GM19452 (cell line): ENCODE data around the gene CD84.
"Not testable (repeated sequence)": the region's sequence is repeated elsewhere in the genome, so short reads cannot be mapped to it uniquely, and the experiment has no call there.

ENCODE experiments used
- ATAC-seq: cut with Tn5 transposase; IDR thresholded peaks from one replicate; pipeline ENCODE4 v1.9.1; 2021; ENCODE audit not compliant: unreplicated experiment

CD84 gene

DNA sequence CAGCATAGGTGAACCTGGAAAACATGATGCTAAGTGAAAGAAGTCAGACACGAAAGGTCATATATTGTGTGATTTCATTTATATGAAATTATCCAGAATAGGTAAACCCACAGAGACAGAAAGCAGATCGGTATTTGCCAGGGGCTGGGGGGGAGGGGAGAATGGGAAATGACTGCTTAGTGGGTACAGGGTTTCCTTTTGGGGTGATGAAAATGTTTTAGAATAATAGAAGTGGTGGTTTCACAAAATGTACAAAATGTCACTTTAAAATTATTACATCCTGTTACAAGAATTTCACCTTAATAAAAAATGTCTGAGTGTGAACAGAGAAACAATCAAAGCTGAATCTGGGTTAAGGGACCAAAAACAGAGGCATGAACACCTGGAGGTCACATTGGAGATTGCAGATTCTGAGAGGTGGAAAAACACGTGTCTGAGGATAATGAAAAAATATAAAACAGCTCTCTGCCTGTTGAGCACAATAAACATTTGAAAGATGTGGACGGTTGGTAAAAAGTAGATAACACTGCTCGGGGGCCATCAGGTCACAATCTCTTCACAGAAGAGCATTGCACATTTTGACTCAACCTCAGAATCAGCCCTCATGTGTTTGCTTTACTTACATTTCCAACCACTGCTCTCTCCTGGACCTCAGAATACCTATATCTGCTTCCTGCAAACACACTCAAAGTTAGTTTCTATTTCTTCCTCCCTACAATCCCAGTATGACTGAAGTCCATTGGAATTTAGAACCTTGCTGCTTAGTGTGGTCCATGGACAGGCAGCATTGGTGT, 59.5 kb downstream of the CD84 start:
- ATAC-seq: no peak

DNA sequence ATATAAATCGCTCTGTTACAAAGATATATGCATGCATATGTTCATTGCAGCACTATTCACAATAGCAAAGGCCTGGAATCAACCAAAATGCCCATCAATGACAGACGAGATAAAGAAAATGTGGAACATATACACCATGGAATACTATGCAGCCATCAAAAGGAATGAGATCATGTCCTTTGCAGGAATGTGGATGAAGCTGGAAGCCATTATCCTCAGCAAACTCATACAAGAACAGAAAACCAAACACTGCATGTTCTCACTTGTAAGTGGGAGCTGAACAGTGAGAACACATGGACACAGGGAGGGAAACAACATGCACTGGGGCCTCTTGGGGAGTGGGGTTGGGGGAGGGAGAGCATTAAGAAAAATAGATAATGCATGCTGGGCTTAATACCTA, 61.8 kb downstream of the CD84 start:
- ATAC-seq: not testable (repeated sequence)

DNA sequence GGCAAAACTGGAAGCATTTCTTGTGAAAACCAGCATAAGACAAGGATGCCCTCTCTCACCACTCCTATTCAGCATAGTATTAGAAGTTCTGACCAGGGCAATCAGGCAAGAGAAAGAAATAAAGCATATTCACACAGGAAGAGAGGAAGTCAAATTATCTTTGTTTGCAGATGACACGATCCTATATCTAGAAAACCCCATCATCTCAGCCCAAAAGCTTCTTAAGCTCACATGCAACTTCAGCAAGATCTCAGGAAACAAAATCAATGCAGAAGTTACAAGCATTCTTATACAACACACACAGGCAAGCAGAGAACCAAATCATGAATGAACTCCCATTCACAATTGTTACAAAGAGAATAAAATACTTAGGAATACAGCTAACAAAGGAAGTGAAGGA, 63.4 kb downstream of the CD84 start:
- not testable (repeated sequence) for ATAC-seq

DNA sequence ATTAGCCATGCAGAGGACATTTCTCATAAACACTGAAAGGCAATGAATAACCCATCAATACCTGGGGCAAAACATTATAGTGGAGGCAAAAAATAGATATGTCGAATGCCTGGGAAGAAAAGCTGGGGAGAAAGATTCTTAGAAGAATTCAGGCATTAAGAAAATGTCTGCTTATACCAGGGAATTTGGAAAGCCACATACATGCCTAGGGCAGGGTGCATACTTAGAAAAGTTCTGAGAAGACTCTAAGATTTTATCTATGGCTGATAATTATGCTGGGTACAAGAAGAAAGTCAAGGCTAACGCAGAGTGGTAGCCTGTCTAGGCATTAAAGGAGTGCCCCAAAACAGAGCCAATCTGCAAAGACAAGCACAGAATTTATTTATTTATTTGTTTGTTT, 74.6 kb downstream of the CD84 start:
- no peak for ATAC-seq

DNA sequence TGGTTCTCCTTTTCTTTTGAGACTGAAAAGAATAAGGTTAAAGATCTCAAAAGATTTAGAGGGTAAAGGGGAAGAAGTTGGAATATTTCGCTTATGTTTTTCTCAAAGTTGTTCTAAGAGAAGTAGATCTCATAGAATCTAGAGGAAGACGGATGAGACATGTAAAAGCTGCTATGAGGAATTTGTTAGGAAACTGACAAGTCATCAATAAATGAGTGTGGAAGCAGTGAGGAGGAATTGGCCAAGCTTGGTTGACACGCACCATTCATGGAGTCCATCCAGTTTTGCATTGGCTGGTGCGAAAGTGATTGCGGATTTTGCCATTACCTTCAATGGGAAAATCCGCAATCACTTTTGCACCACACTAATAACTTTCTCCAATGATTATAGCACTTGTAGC, 76.2 kb downstream of the CD84 start:
- ATAC-seq: no peak

DNA sequence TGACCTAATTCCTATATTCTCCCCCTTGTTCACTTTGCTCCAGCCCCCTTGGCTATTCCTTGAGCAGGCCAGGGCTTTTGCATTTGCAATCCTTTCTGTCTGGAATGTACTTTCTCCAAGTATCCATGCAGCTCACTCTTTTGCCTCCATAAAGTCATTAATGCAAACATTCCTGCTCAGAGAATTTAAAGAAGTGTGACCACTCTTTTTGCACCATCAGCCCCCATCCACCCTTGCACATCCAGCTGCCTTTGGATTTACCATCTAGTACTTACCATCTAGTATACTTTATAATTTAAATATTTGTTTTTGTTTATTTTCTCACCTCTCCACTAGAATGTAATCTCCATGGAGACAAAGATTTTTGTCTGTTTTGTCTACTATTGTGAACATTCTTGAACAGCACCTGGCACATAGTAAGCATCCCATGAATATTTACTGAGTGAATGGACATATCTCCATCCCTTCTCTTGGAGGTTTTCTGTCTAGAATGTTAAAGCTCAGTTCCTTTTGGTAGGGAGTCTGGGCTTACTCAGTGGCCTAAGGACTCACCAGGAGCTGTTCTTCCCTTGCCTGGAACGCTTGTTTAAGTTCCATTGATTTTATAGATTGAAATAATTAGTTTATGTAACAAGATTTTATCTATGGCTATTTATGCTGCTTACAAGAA, 78.8 kb downstream of the CD84 start:
- ATAC-seq: no peak

DNA sequence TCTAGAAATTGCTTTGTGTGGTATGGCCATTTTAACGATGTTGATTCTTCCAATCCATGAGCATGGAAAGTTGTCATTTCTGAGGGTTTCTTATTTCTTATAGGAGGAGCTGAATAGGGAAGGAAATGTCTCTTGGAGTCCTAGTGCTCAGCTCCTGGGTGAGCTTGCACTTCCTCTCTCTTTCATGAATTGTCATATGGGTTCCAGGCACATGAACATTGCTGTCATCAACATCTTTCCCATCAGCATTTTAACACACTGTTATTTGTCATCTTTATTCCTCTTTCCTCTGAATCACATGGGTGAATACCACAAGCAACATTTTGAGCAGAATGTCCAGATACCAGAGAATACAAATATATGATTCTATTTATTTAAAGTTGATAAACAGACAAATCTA, 79.7 kb downstream of the CD84 start:
- no peak for ATAC-seq

DNA sequence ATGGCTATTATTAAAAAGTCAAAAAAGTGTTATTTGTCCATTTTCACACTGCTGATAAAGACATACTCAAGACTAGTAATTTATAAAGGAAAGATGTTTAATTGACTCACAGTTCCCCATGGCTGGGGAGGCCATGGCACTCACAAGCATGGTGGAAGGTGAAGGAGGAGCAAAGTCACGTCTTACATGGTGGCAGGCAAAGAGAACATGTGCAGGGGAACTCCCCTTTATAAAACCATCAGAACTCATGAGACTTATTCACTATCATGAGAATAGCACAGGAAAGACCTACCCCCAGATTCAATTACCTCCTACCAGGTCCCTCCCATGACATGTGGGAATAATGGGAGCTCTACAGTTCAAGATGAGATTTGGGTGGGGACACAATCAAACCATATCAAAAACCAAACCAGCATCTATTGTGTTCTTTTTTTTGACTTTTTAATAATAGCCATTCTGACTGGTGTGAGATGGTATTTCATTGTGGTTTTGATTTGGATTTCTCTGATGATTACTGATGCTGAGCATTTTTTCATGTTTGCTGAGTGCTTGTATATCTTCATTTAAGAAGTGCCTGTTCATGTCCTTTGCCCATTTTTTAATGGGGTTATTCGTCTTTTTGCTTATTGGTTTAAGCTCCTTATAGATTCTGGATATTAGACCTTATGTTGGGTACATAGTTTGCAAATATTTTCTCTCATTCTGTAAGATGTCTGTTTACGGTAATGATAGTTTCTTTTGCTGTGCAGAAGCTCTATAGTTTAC, 80.8 kb downstream of the CD84 start:
- ATAC-seq: not testable (repeated sequence)

DNA sequence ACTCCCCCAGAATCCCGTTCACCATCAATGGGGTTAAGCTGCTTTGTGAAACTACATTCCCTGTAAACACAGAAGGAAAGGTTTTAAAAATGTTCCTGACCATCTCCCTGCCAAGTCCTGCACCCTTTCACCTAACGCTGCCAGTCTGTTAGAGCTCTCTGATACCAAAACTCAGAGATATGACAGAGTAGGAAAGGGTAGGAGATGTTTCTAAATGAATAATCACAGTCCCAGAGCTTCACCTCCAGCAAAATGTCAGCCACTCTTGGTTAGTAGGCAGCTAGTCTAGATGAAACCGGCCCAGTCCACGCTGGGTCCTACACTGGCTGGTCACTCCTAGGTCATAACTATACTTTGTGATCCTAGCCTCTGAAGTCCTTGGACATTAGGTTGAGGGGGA, 83.0 kb downstream of the CD84 start:
- ATAC-seq: no peak

DNA sequence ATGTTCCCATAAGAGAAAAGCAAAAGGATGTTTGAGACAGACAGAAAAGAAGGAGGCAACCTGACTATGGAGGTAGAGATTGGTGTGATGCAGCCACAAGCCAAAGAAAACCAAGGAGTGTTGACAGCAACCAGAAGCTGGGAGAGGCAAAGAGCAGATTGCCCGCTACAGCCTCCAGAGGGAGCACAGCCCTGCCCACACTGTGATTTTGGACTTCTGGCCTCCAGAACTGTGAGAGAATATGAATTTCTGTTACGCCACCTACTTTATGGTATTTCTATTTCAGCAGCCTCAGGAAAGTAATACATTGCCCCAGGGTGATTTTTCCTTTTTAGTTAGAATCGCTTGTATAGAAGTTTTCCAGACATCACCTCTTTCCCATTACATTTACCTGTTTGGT, 84.7 kb downstream of the CD84 start:
- ATAC-seq: no peak

DNA sequence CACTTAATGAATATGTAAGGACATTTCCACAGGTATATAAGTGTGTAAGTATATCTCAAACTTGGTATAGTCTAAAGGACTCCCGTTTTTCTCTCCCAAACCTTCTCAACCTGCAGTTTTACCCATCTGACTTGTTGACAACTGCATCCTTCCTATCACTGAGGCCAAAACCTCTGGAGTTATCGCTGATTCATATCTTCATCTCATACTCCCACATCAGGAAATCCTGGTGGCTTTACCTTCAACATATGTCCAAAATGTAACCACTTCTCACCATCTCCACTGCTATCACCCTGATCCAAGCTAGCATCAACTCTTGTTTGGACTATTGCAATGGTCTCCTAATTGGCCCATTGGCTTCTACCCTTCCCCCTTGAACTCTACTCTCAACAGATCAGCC, 86.7 kb downstream of the CD84 start:
- no peak for ATAC-seq

DNA sequence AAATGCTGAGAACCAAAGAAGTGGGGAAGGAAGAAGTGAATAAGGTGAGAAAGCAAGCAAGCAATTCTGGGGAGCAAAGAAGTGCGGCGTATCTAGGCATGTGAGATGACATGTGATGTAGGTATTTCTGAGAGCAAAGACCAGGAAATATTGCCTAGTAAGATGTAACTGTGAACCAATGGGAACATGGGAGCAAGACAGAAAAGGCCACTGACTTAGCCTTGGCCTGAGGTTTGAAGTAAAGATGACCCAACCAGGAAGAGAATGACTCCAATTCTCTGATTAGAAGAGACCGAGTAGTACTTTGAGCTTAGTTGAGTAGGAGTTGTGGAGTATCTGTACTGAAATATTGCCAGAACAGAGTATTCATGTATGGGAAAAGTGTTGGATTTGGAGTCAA, 87.3 kb downstream of the CD84 start:
- ATAC-seq: no peak
